ENCODE results near the gene MYO5A. TPM values are rescaled to one million over a fixed set of nuclear protein-coding genes. Genes with fewer than 3 reads are reported as not detected.
"Not testable (repeated sequence)": the region's sequence is repeated elsewhere in the genome, so short reads cannot be mapped to it uniquely, and the experiment has no call there.

The MYO5A gene
- polyA plus RNA-seq, 4 donors: 0.45 to 3.0 (median 1.6) TPM

DNA sequence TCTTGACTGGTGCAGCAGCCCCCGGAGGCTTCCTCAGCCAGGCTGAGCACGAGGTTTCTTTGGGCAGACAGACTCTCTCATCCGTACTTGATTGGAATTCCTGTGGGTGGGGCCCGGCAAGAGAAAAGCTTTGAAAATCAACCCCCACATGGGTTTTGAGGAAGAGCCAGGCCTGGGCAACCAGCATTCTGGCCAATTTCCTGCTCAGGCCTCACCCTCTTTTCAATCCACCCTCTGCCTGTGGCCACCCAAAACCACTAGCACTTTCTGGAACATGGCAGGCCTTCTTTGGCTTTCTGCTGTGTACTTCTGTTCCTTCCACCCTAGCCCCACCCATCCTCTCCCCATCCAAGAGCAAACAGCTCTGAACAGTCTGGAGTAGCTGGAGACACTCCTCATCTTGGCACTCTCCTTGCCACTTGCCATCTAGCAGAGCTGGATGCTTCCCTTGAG lies 239.0 kb downstream of the MYO5A start:
- Histone ChIP-seq H3K36me3 (ENCODE audit: control insufficient read depth in 3 of 3, insufficient read depth in 2 of 3, low read depth in 1 of 3, low read length in 3 of 3) (peaks cover 0 to 8% (median 0%) of the 10 kb centered on the region in 3 donors), H3K4me3 (ENCODE audit: low read depth in 1 of 3, low read length in 3 of 3) (no peak overlapping the region), H3K27ac (ENCODE audit: low read depth in 1 of 3, low read length in 2 of 3) (no peak overlapping the region), H3K27me3 (ENCODE audit: control insufficient read depth in 3 of 3, insufficient read depth in 3 of 3, low read length in 3 of 3) (peaks cover 0 to 2% (median 0%) of the 10 kb centered on the region in 3 donors), H3K4me1 (ENCODE audit: control insufficient read depth in 3 of 3, insufficient read depth in 2 of 3, low read depth in 1 of 3, low read length in 2 of 3) (peaks cover 4 to 13% (median 6%) of the 10 kb centered on the region in 3 donors), H3K9me3 (ENCODE audit: control insufficient read depth in 2 of 2, insufficient read depth in 1 of 2, low read depth in 1 of 2, low read length in 1 of 2) (no peaks in the 10 kb centered on the region)
- 77 to 86% (median 79%) methylated on average over 3 to 4 of the region's 4 CpGs for WGBS, 3 donors
- DNase-seq (peak in 1 of 2 donors; percentile 40), FAIRE-seq (no peak)

DNA sequence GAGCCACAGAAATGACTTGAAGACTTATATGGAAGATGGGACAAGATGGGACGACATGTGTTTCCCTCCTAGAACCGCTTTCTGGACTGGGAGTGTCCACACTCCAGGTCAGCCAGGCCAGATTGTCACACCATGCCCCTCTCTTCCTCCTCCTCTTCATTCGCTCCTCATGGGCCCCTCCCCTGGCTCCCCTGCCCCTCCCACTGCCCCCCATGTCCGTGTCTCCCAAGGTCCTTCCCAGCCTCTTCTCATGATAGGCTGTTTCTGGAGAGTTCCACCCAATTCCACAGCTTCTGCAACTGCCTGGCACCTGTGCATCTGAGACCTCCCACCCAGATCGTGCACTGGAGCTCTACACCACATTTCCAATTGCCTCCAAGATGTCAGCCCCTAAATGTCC lies 239.7 kb downstream of the MYO5A start:
- Histone ChIP-seq H3K27me3 (ENCODE audit: control insufficient read depth in 3 of 3, insufficient read depth in 3 of 3, low read length in 3 of 3) (peaks cover 0 to 2% (median 0%) of the 10 kb centered on the region in 3 donors), H3K27ac (ENCODE audit: low read depth in 1 of 3, low read length in 2 of 3) (peak overlapping the region in 2 of 3 donors; percentile 50 to 76), H3K36me3 (ENCODE audit: control insufficient read depth in 3 of 3, insufficient read depth in 2 of 3, low read depth in 1 of 3, low read length in 3 of 3) (peaks cover 0 to 8% (median 0%) of the 10 kb centered on the region in 3 donors), H3K4me1 (ENCODE audit: control insufficient read depth in 3 of 3, insufficient read depth in 2 of 3, low read depth in 1 of 3, low read length in 2 of 3) (peaks cover 4 to 13% (median 6%) of the 10 kb centered on the region in 3 donors), H3K9me3 (ENCODE audit: control insufficient read depth in 2 of 2, insufficient read depth in 1 of 2, low read depth in 1 of 2, low read length in 1 of 2) (no peaks in the 10 kb centered on the region), H3K4me3 (ENCODE audit: low read depth in 1 of 3, low read length in 3 of 3) (no peak overlapping the region)
- DNase-seq: no peak
- 86 to 88% (median 87%) methylated on average over 5 of the region's 5 CpGs for WGBS, 3 donors
- FAIRE-seq: no peak

DNA sequence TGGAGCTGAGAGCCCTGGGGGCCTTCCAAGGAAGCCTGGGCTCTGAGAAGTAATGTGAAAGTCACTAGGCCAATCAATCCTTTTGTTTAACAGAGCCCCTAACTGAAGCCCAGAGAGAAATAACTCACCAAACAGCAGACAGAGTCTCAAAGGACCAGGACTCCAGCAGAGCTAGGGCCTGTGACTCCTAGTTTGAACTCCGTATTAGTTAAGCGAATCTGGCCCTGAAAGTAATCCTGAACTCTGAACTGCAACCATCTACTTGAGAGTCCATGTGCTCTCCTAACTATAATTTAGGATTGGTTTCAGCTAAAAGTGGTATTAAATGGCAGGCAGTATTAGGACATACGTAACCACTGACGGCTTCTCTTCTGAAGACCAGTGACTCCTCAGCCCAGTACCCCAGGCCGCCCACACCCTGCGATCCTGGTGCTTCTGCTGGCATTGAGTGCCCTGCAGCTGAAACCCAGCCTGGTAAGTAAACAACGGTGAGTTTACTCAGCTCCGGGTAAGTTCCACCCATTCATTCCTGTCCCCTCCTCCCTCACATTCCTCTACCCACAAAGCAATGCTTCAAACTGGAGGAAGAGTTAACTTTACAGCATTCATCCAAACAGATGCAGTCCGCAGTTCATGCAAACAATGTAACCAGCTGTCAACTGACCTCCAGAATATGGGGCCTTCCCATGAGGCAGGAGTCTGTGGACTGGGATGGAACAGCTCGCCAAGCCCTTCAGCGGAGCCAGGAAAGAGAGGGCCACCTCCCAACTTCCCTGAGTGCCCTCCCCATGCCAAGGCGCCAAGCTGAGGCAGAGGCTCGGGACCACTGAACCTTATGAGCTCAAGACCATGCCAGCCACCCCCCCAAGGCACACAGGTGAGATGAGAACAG lies 240.4 kb downstream of the MYO5A start:
- Histone ChIP-seq H3K27me3 (ENCODE audit: control insufficient read depth in 3 of 3, insufficient read depth in 3 of 3, low read length in 3 of 3) (no peaks in the 10 kb centered on the region), H3K4me3 (ENCODE audit: low read depth in 1 of 3, low read length in 3 of 3) (no peak overlapping the region), H3K4me1 (ENCODE audit: control insufficient read depth in 3 of 3, insufficient read depth in 2 of 3, low read depth in 1 of 3, low read length in 2 of 3) (peaks cover 4 to 13% (median 6%) of the 10 kb centered on the region in 3 donors), H3K9me3 (ENCODE audit: control insufficient read depth in 2 of 2, insufficient read depth in 1 of 2, low read depth in 1 of 2, low read length in 1 of 2) (no peaks in the 10 kb centered on the region), H3K27ac (ENCODE audit: low read depth in 1 of 3, low read length in 2 of 3) (peak overlapping the region; percentile 53 to 76 (median 55)), H3K36me3 (ENCODE audit: control insufficient read depth in 3 of 3, insufficient read depth in 2 of 3, low read depth in 1 of 3, low read length in 3 of 3) (peaks cover 0 to 4% (median 0%) of the 10 kb centered on the region in 3 donors)
- no peak for FAIRE-seq
- 20 to 52% (median 33%) methylated on average over 13 of the region's 13 CpGs for WGBS, 3 donors
- DNase-seq: peak; percentile 77 to 81

DNA sequence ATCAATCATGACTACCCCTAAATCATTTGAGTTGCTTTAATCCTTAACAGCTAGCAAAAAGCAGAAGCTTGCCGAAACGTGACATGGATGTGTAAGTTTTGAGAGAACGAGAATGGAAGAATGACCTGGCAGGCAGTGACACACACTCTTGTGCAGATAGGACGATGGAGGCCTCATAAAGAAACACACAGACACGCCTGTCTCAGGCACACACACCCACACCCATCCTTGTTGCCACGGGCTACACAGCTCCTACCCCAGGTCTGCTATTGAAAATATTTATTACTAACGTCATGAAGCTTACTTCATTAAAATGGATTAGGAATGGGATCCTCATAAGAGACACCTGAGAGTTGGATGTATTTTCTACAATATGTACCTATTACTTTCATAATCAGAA lies 241.6 kb downstream of the MYO5A start:
- no peaks in the 10 kb centered on the region for H3K9me3 ChIP-seq (ENCODE audit: control insufficient read depth in 2 of 2, insufficient read depth in 1 of 2, low read depth in 1 of 2, low read length in 1 of 2)
- H3K4me1 ChIP-seq (ENCODE audit: control insufficient read depth in 3 of 3, insufficient read depth in 2 of 3, low read depth in 1 of 3, low read length in 2 of 3): peaks cover 4 to 13% (median 6%) of the 10 kb centered on the region in 3 donors
- no peak for FAIRE-seq
- peak overlapping the region in 1 of 3 donors; percentile 41 for H3K27ac ChIP-seq (ENCODE audit: low read depth in 1 of 3, low read length in 2 of 3)
- H3K27me3 ChIP-seq (ENCODE audit: control insufficient read depth in 3 of 3, insufficient read depth in 3 of 3, low read length in 3 of 3): no peaks in the 10 kb centered on the region
- H3K4me3 ChIP-seq (ENCODE audit: low read depth in 1 of 3, low read length in 3 of 3): no peak overlapping the region
- 51 to 72% (median 54%) methylated on average over 7 of the region's 7 CpGs for WGBS, 3 donors
- peaks cover 0 to 11% (median 0%) of the 10 kb centered on the region in 3 donors for H3K36me3 ChIP-seq (ENCODE audit: control insufficient read depth in 3 of 3, insufficient read depth in 2 of 3, low read depth in 1 of 3, low read length in 3 of 3)
- DNase-seq: peak; percentile 47 to 52

DNA sequence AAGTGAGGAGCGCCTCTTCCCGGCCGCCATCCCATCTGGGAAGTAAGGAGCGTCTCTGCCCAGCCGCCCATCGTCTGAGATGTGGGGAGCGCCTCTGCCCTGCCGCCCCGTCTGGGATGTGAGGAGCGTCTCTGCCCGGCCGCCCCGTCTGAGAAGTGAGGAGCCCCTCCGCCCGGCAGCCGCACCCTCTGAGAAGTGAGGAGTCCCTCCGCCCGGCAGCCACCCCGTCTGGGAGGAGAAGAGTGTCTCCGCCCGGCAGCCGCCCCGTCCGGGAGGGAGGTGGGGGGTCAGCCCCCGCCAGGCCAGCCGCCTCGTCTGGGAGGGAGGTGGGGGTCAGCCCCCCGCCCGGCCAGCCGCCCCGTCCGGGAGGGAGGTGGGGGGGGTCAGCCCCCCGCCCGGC lies 242.7 kb downstream of the MYO5A start:
- H3K27ac ChIP-seq (ENCODE audit: low read depth in 1 of 3, low read length in 2 of 3); FAIRE-seq; H3K27me3 ChIP-seq (ENCODE audit: control insufficient read depth in 3 of 3, insufficient read depth in 3 of 3, low read length in 3 of 3); H3K9me3 ChIP-seq (ENCODE audit: control insufficient read depth in 2 of 2, insufficient read depth in 1 of 2, low read depth in 1 of 2, low read length in 1 of 2); DNase-seq; H3K4me3 ChIP-seq (ENCODE audit: low read depth in 1 of 3, low read length in 3 of 3): not testable (repeated sequence)
- 96 to 100% (median 96%) methylated on average over 7 to 32 of the region's 34 CpGs for WGBS, 3 donors
- H3K36me3 ChIP-seq (ENCODE audit: control insufficient read depth in 3 of 3, insufficient read depth in 2 of 3, low read depth in 1 of 3, low read length in 3 of 3): peaks cover 0 to 11% (median 0%) of the 10 kb centered on the region in 3 donors
- peaks cover 4 to 13% (median 6%) of the 10 kb centered on the region in 3 donors for H3K4me1 ChIP-seq (ENCODE audit: control insufficient read depth in 3 of 3, insufficient read depth in 2 of 3, low read depth in 1 of 3, low read length in 2 of 3)

DNA sequence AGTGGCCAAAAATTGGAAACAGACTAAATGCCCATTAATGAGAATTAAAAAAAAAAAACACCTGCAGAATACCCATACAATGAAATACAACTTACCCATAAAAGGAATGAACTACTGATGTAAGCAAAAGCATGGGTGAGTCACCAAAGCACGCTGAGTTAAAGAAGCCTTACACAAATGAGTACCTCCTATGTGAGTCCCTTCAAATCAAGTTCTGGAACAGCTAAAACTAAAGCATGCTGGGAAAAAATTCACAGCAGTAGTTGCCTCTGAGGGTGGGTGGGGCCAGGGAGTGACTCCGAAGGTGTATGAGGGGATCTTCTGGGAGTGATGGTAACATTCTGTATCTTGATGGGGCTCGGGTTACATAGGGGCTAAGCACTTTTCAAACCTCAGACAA lies 244.5 kb downstream of the MYO5A start:
- 70 to 90% (median 79%) methylated on average over 3 of the region's 3 CpGs for WGBS, 3 donors
- Histone ChIP-seq H3K9me3 (ENCODE audit: control insufficient read depth in 2 of 2, insufficient read depth in 1 of 2, low read depth in 1 of 2, low read length in 1 of 2) (no peaks in the 10 kb centered on the region), H3K36me3 (ENCODE audit: control insufficient read depth in 3 of 3, insufficient read depth in 2 of 3, low read depth in 1 of 3, low read length in 3 of 3) (peaks cover 0 to 11% (median 0%) of the 10 kb centered on the region in 3 donors), H3K4me1 (ENCODE audit: control insufficient read depth in 3 of 3, insufficient read depth in 2 of 3, low read depth in 1 of 3, low read length in 2 of 3) (peaks cover 0 to 13% (median 4%) of the 10 kb centered on the region in 3 donors), H3K27me3 (ENCODE audit: control insufficient read depth in 3 of 3, insufficient read depth in 3 of 3, low read length in 3 of 3) (no peaks in the 10 kb centered on the region), H3K27ac (ENCODE audit: low read depth in 1 of 3, low read length in 2 of 3) (no peak overlapping the region), H3K4me3 (ENCODE audit: low read depth in 1 of 3, low read length in 3 of 3) (no peak overlapping the region)
- no peak for DNase-seq
- no peak for FAIRE-seq

DNA sequence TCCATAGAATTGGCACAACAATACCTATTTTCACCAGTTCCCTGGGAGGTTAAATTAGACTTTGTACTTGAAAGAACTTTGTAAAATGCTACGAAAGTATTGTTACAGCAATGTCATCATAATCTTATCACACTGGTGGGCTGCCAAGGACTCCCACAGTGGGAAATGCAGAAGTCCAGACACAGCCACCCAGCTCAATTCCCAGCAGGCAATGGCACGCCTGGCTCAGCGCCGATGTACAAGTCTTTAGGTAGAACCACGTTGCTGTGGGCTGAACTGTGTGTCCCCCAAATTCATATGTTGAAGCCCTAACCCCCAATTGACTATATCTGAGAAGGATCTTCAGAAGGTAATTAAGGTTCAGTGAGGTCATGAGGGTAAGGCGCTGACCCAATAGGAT lies 245.4 kb downstream of the MYO5A start:
- FAIRE-seq: no peak
- H3K4me1 ChIP-seq (ENCODE audit: control insufficient read depth in 3 of 3, insufficient read depth in 2 of 3, low read depth in 1 of 3, low read length in 2 of 3): peaks cover 0 to 8% (median 0%) of the 10 kb centered on the region in 3 donors
- H3K4me3 ChIP-seq (ENCODE audit: low read depth in 1 of 3, low read length in 3 of 3): no peak overlapping the region
- H3K36me3 ChIP-seq (ENCODE audit: control insufficient read depth in 3 of 3, insufficient read depth in 2 of 3, low read depth in 1 of 3, low read length in 3 of 3): peaks cover 0 to 13% (median 0%) of the 10 kb centered on the region in 3 donors
- no peak for DNase-seq
- no peak overlapping the region for H3K27ac ChIP-seq (ENCODE audit: low read depth in 1 of 3, low read length in 2 of 3)
- H3K27me3 ChIP-seq (ENCODE audit: control insufficient read depth in 3 of 3, insufficient read depth in 3 of 3, low read length in 3 of 3): no peaks in the 10 kb centered on the region
- no peaks in the 10 kb centered on the region for H3K9me3 ChIP-seq (ENCODE audit: control insufficient read depth in 2 of 2, insufficient read depth in 1 of 2, low read depth in 1 of 2, low read length in 1 of 2)
- 84 to 89% (median 85%) methylated on average over 6 of the region's 6 CpGs for WGBS, 3 donors

DNA sequence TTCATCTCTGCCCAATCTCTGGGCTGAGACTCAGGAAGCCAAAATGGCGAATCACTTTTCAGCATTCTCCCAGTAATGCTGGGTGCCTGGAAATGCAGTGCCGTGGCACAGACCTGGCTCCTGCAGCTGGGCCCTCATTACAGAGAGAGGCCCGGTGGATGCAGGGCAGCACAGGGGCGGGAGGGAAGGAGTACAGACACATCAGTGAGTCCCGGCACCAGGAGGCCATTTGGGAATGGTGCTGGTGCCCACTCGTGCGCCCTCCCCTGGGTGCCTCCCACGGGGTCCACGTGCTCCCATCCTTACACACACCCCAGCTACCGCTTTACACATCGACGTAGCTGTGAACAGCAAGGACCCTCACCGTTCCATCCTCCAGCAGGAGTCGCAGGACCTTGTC lies 246.3 kb downstream of the MYO5A start:
- no peak overlapping the region for H3K4me3 ChIP-seq (ENCODE audit: low read depth in 1 of 3, low read length in 3 of 3)
- WGBS, 3 donors: 90 to 96% (median 95%) methylated on average over 14 of the region's 14 CpGs
- H3K4me1 ChIP-seq (ENCODE audit: control insufficient read depth in 3 of 3, insufficient read depth in 2 of 3, low read depth in 1 of 3, low read length in 2 of 3): peaks cover 0 to 4% (median 0%) of the 10 kb centered on the region in 3 donors
- H3K36me3 ChIP-seq (ENCODE audit: control insufficient read depth in 3 of 3, insufficient read depth in 2 of 3, low read depth in 1 of 3, low read length in 3 of 3): peaks cover 0 to 17% (median 0%) of the 10 kb centered on the region in 3 donors
- H3K27ac ChIP-seq (ENCODE audit: low read depth in 1 of 3, low read length in 2 of 3): no peak overlapping the region
- H3K9me3 ChIP-seq (ENCODE audit: control insufficient read depth in 2 of 2, insufficient read depth in 1 of 2, low read depth in 1 of 2, low read length in 1 of 2): no peaks in the 10 kb centered on the region
- DNase-seq (no peak), FAIRE-seq (no peak)
- H3K27me3 ChIP-seq (ENCODE audit: control insufficient read depth in 3 of 3, insufficient read depth in 3 of 3, low read length in 3 of 3): no peaks in the 10 kb centered on the region
